C4-2B (cell line): ENCODE results near the gene PHLDB3.

Experiments
- ZFX ChIP-seq: fragments of 450-650 bp; IDR thresholded peaks from 2 replicates; pipeline ENCODE4 v1.6.1; 2017
- TF ChIP-seq, protein P1 (sequence below): fragments of 450-650 bp; conservative IDR thresholded peaks from 2 replicates; pipeline ENCODE4 v1.5.1; 2017; ENCODE audit warnings: mild to moderate bottlenecking

- TF ChIP-seq, protein P1, sequence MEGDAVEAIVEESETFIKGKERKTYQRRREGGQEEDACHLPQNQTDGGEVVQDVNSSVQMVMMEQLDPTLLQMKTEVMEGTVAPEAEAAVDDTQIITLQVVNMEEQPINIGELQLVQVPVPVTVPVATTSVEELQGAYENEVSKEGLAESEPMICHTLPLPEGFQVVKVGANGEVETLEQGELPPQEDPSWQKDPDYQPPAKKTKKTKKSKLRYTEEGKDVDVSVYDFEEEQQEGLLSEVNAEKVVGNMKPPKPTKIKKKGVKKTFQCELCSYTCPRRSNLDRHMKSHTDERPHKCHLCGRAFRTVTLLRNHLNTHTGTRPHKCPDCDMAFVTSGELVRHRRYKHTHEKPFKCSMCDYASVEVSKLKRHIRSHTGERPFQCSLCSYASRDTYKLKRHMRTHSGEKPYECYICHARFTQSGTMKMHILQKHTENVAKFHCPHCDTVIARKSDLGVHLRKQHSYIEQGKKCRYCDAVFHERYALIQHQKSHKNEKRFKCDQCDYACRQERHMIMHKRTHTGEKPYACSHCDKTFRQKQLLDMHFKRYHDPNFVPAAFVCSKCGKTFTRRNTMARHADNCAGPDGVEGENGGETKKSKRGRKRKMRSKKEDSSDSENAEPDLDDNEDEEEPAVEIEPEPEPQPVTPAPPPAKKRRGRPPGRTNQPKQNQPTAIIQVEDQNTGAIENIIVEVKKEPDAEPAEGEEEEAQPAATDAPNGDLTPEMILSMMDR: no peak
- TF ChIP-seq ZFX: no peak
Measured at GRCh38 chr19:43499042-43499441, 5.5 kb downstream of the PHLDB3 start.
